Spleen (tissue), 11 donors: Measurements from ENCODE around the gene ENTPD1. TPM values are rescaled to one million over a fixed set of nuclear protein-coding genes. Genes with fewer than 3 reads are reported as not detected.
A peak's percentile ranks its signal among the peaks of the same experiment; 100 is the strongest.

Experiments
- DNase-seq: peaks from one replicate; pipeline ENCODE4 v3.0.0-alpha.2; 2020
- H3K27ac ChIP-seq, 8 donors: fragments of 200-600 bp; sonication (generic) in 7 of 8; 1 replicate in 4 of 8; 2 replicates in 4 of 8; pipeline versions ENCODE4 v1.5.0 to v1.8.0; 2016 to 2021; ENCODE audit warnings: inconsistent platforms in 4 of 8, mild to moderate bottlenecking in 4 of 8, moderate library complexity in 1 of 8
- H3K27me3 ChIP-seq, 7 donors: fragments of 200-600 bp; sonication (generic) in 6 of 7; replicated peaks in 1 of 7; 1 replicate in 4 of 7; 2 replicates in 3 of 7; pipeline versions ENCODE4 v1.5.0 to v1.8.0; 2016 to 2021; ENCODE audit warnings: inconsistent platforms in 3 of 7, mild to moderate bottlenecking in 1 of 7
- H3K36me3 ChIP-seq, 6 donors: fragments of 200-600 bp; sonication (generic) in 5 of 6; 1 replicate in 4 of 6; 2 replicates in 2 of 6; pipeline versions ENCODE4 v1.5.0 to v1.8.0; 2016 to 2021; ENCODE audit warnings: inconsistent platforms in 2 of 6
- H3K4me1 ChIP-seq, 6 donors: fragments of 200-600 bp; sonication (generic) in 5 of 6; 1 replicate in 3 of 6; 2 replicates in 3 of 6; pipeline versions ENCODE4 v1.5.0 to v1.8.0; 2016 to 2021; ENCODE audit warnings: inconsistent platforms in 3 of 6
- H3K4me3 ChIP-seq, 8 donors: fragments of 200-600 bp; sonication (generic) in 7 of 8; 1 replicate in 4 of 8; 2 replicates in 4 of 8; pipeline versions ENCODE4 v1.5.0 to v1.8.0; 2016 to 2021; ENCODE audit warnings: inconsistent platforms in 4 of 8, mild to moderate bottlenecking in 4 of 8, moderate library complexity in 2 of 8
- H3K9me3 ChIP-seq, 8 donors: fragments of 200-600 bp; sonication (generic) in 7 of 8; 1 replicate in 4 of 8; 2 replicates in 4 of 8; pipeline versions ENCODE4 v1.5.0 to v1.8.0; 2016 to 2021; ENCODE audit warnings: inconsistent platforms in 4 of 8
- CTCF ChIP-seq, 11 experiments: fragments of 200-600 bp in 7 of 11; fragments of 450-650 bp in 4 of 11; sonication (generic) in 4 of 11; IDR thresholded peaks in 8 of 11; conservative IDR thresholded peaks in 3 of 11; 1 replicate in 7 of 11; 2 replicates in 4 of 11; pipeline versions ENCODE4 v1.4.0 to v1.8.0; 2016 to 2021; ENCODE audit warnings: antibody characterized with exemption in 11 of 11, inconsistent platforms in 4 of 11, mild to moderate bottlenecking in 1 of 11
- POLR2A ChIP-seq, 3 donors: fragments of 450-650 bp; IDR thresholded peaks; one replicate each; pipeline ENCODE4 v1.5.1; 2017; ENCODE audit warnings: antibody characterized with exemption in 3 of 3, mild to moderate bottlenecking in 1 of 3
- POLR2AphosphoS5 ChIP-seq, 3 donors: sonication (generic); formaldehyde crosslinking; IDR thresholded peaks; one replicate each; pipeline ENCODE4 v1.5.1; 2017; ENCODE audit warnings: antibody characterized with exemption in 3 of 3
- whole genome bisulfite sequencing, 5 donors: extraction: QIAGEN DNeasy Blood & Tissue Kit in 3 of 5; methylation state at CpG; one replicate each; pipeline versions ENCODE4 v1.1.5 to v1.1.7; 2013 to 2018; 5-methylcytosine and 5-hydroxymethylcytosine counted together
- intact Hi-C: fragments of 100-400 bp; cut with DNase I; formaldehyde crosslinking; loops from one replicate; pipeline ENCODE4 v1.15.0; 2023; ENCODE audit warnings: low total_unique reads
- polyA plus RNA-seq, 3 donors: library from polyadenylated mRNA; stranded (reverse); fragments of 200-250 nt; gene quantifications; one replicate each; pipeline ENCODE4 v1.2.1, GENCODE V29; 2013
- total RNA-seq, 7 donors: library from RNA; depleted of rRNA in 3 of 7; stranded (reverse); fragments of >200 nt in 3 of 7; fragmentation: NEBNext Ultra II Directional in 4 of 7; extraction: Animal tissue kit (Norgen Biotek cat#: 25700) in 4 of 7; gene quantifications; one replicate each; pipeline versions ENCODE4 v1.1.0 to v1.2.1, GENCODE V29; 2016 to 2021
- donor health status: healthy with polysubstance abuse.
- donor health status: DM: no; HTN: no; CAD: no; lungs with moderate emphysema.
- donor health status: DM: no; HTN: no; CAD: no.
- donor health status: Bipolar disorder and iron deficiency.
- donor health status: healthy.
- donor health status: DM: no; HTN: no; CAD: no.
- donor health status: DM: yes; HTN: yes; CAD: no.

The ENTPD1 gene
- total and polyA plus RNA-seq, 10 donors = 14.1 to 92.9 (median 62.9) TPM

DNA sequence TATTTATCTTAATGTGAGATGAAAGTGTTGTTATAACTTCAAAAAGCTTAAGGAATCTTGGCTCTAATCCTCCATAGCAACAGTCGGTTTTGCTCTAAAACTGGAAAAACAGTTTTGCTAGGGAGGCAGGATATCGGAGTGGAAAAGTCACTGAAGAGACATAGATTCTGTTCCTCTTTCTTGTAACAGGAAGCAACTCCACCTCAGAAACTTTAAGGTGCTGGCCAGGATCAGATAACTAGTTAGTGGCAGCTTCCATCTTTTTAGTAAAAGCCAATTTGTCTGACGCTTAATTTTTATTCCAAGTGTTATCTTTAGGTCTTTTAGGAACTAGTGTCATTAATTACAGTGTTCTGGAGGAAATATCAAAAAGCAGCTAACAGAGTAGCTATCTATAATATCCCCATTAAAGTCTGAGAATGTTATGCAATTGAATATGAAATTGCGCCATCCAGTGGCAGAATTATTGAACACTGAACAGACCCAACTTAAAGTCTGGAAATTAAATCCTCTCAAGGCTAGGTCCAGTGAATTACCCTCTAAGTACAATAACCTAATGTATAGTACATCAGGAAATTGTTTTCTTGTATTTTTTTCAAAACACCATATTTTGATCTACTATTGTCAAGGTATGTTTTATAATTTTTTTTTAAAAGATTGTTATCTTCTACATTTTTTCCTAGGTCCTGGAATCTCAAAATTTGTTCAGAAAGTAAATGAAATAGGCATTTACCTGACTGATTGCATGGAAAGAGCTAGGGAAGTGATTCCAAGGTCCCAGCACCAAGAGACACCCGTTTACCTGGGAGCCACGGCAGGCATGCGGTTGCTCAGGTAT lies 85.9 kb downstream of the ENTPD1 start:
- Histone ChIP-seq H3K4me3 (peak overlapping the region in 1 of 8 donors; percentile 37), H3K36me3 (peaks cover 0 to 66% (median 25%) of the 10 kb centered on the region in 6 donors), H3K27ac (peak overlapping the region; percentile 50 to 88 (median 67)), H3K9me3 (no peaks in the 10 kb centered on the region), H3K4me1 (peaks cover 20 to 61% (median 45%) of the 10 kb centered on the region in 6 donors), H3K27me3 (no peaks in the 10 kb centered on the region)
- intact Hi-C loops = loop anchor here (5.0 kb wide), 1 partner anchor 150 kb away; the partner anchor contains the start of gene TCTN3
- TF ChIP-seq POLR2A (IDR thresholded peaks at IDR 0.05) (no peak), POLR2AphosphoS5 (IDR thresholded peaks at IDR 0.05) (no peak), CTCF (IDR thresholded peaks at IDR 0.05 in 8 of 11, conservative IDR thresholded peaks at IDR 0.05 in 3 of 11) (peak; percentile 59 to 92 (median 81))
- 33 to 38% (median 35%) methylated on average over 7 of the region's 7 CpGs for WGBS, 5 donors
- DNase-seq = no peak

DNA sequence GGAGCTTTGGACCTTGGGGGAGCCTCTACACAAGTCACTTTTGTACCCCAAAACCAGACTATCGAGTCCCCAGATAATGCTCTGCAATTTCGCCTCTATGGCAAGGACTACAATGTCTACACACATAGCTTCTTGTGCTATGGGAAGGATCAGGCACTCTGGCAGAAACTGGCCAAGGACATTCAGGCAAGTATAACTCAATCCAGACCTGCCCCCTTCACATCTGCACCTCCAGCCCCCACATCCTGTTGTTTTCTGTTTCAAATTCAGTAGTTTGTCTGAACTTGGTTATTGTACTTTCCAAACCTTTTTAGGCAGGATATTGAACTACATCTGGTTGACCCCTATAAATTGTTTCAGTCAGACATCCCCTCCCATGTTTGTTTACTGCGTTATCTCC lies 89.4 kb downstream of the ENTPD1 start:
- WGBS, 5 donors = 84 to 92% (median 91%) methylated on average over 3 of the region's 3 CpGs
- Histone ChIP-seq H3K9me3 (no peaks in the 10 kb centered on the region), H3K27me3 (no peaks in the 10 kb centered on the region), H3K4me3 (no peak overlapping the region), H3K4me1 (peaks cover 13 to 27% (median 21%) of the 10 kb centered on the region in 6 donors), H3K36me3 (peaks cover 0 to 91% (median 42%) of the 10 kb centered on the region in 6 donors), H3K27ac (no peak overlapping the region)
- intact Hi-C loops = no loop called here
- TF ChIP-seq POLR2A (IDR thresholded peaks at IDR 0.05) (no peak), CTCF (IDR thresholded peaks at IDR 0.05 in 8 of 11, conservative IDR thresholded peaks at IDR 0.05 in 3 of 11) (no peak), POLR2AphosphoS5 (IDR thresholded peaks at IDR 0.05) (no peak)
- DNase-seq = no peak

GRCh38 chr10:95847007-95847406 lies 91.0 kb downstream of the ENTPD1 start:
- no peak for DNase-seq
- intact Hi-C loops = no loop called here
- no peak for TF ChIP-seq POLR2AphosphoS5 (IDR thresholded peaks at IDR 0.05)

GRCh38 chr10:95848841-95849240 lies 92.9 kb downstream of the ENTPD1 start:
- Histone ChIP-seq H3K27me3 (no peaks in the 10 kb centered on the region), H3K36me3 (peaks cover 0 to 70% (median 38%) of the 10 kb centered on the region in 6 donors), H3K4me1 (no peaks in the 10 kb centered on the region), H3K4me3 (no peak overlapping the region), H3K27ac (no peak overlapping the region), H3K9me3 (no peaks in the 10 kb centered on the region)
- intact Hi-C loops = no loop called here
- TF ChIP-seq CTCF (IDR thresholded peaks at IDR 0.05 in 8 of 11, conservative IDR thresholded peaks at IDR 0.05 in 3 of 11) (no peak), POLR2AphosphoS5 (IDR thresholded peaks at IDR 0.05) (no peak), POLR2A (IDR thresholded peaks at IDR 0.05) (no peak)
- 71 to 89% (median 83%) methylated on average over 2 of the region's 2 CpGs for WGBS, 5 donors
- no peak for DNase-seq

More at GRCh38 chr10:95847007-95847406, 91.0 kb downstream of the ENTPD1 start:
- peaks cover 0 to 86% (median 42%) of the 10 kb centered on the region in 6 donors for H3K36me3 ChIP-seq
- no peaks in the 10 kb centered on the region for H3K9me3 ChIP-seq
- no peaks in the 10 kb centered on the region for H3K27me3 ChIP-seq
- H3K4me1 ChIP-seq = peaks cover 3 to 11% (median 5%) of the 10 kb centered on the region in 6 donors
- no peak overlapping the region for H3K27ac ChIP-seq
- no peak overlapping the region for H3K4me3 ChIP-seq
